SK-N-SH (cell line): Measurements from ENCODE around the gene USP28. TPM values are rescaled to one million over a fixed set of nuclear protein-coding genes. Genes with fewer than 3 reads are reported as not detected.

Source experiments
- CTCF ChIA-PET: fragments of 300-600, 350-600 bp; formaldehyde crosslinking; extraction: SDS; loops from one replicate; lab custom pipeline; 2021; lab: Yijun Ruan, JAX
- POLR2A ChIA-PET: fragments of 350-600 bp; sonication (Branson Sonifier 250); formaldehyde crosslinking; extraction: SDS; loops from one replicate; lab custom pipeline; 2020; ENCODE audit warnings: antibody characterized with exemption, inconsistent platforms; lab: Yijun Ruan, JAX
- DNase-seq: peaks from one replicate; pipeline ENCODE4 v3.0.0; 2012
- H2AFZ ChIP-seq: fragments of 200-600 bp; sonication (generic); 2 replicates; pipeline ENCODE4 v1.8.1; 2016; ENCODE audit warnings: antibody characterized with exemption, mild to moderate bottlenecking, low read depth
- H3F3A ChIP-seq: fragments of 200-600 bp; sonication (generic); replicated peaks from 2 replicates; pipeline ENCODE3; 2016; ENCODE audit warnings: antibody characterized with exemption, mild to moderate bottlenecking; ENCODE audit not compliant: insufficient read depth
- H3K27ac ChIP-seq, 2 experiments: fragments of 200-500 bp in 1 of 2; fragments of 200-600 bp in 1 of 2; sonication (Bioruptor generic) in 1 of 2; sonication (generic), shearing (Covaris generic) in 1 of 2; 2 replicates each; pipeline versions ENCODE4 v1.5.1 to v1.6.1; 2014 to 2016; ENCODE audit warnings: low read depth in 2 of 2, inconsistent platforms in 1 of 2, low read length in 1 of 2, mild to moderate bottlenecking in 1 of 2, mixed read lengths in 1 of 2
- H3K27me3 ChIP-seq: fragments of 200-600 bp; sonication (generic), shearing (Covaris generic); 2 replicates; pipeline ENCODE4 v1.6.1; 2016; ENCODE audit warnings: mixed run types; ENCODE audit not compliant: insufficient read depth
- H3K36me3 ChIP-seq, 2 experiments: fragments of 200-500 bp in 1 of 2; fragments of 200-600 bp in 1 of 2; sonication (Bioruptor generic) in 1 of 2; sonication (generic) in 1 of 2; replicated peaks in 1 of 2; 2 replicates each; pipeline versions ENCODE3 to v1.5.1; 2014 to 2016; ENCODE audit warnings: low read length in 1 of 2, mild to moderate bottlenecking in 1 of 2; ENCODE audit not compliant: insufficient read depth in 2 of 2, control insufficient read depth in 1 of 2
- H3K4me1 ChIP-seq, 2 experiments: fragments of 200-500 bp in 1 of 2; fragments of 200-600 bp in 1 of 2; sonication (Bioruptor generic) in 1 of 2; sonication (generic), shearing (Covaris generic) in 1 of 2; 2 replicates each; pipeline versions ENCODE4 v1.5.1 to v1.6.1; 2014 to 2016; ENCODE audit warnings: low read depth in 1 of 2, low read length in 1 of 2, mixed run types in 1 of 2; ENCODE audit not compliant: insufficient read depth in 2 of 2, control insufficient read depth in 1 of 2
- H3K4me2 ChIP-seq: fragments of 200-600 bp; sonication (generic), shearing (Covaris generic); 2 replicates; pipeline ENCODE4 v1.6.1; 2017; ENCODE audit warnings: mixed run types
- H3K4me3 ChIP-seq, 2 experiments: fragments of 200-500 bp in 1 of 2; fragments of 200-600 bp in 1 of 2; sonication (Bioruptor generic) in 1 of 2; sonication (generic), shearing (Covaris generic) in 1 of 2; 2 replicates each; pipeline versions ENCODE4 v1.5.1 to v1.8.1; 2014 to 2016; ENCODE audit warnings: low read depth in 2 of 2, inconsistent platforms in 1 of 2, low read length in 1 of 2, mild to moderate bottlenecking in 1 of 2, mixed read lengths in 1 of 2, moderate library complexity in 1 of 2
- H3K79me2 ChIP-seq: fragments of 200-600 bp; sonication (generic); 2 replicates; pipeline ENCODE4 v1.8.1; 2017; ENCODE audit warnings: mild to moderate bottlenecking; ENCODE audit not compliant: insufficient read depth
- H3K9ac ChIP-seq: fragments of 200-600 bp; sonication (generic); 2 replicates; pipeline ENCODE4 v1.6.1; 2017; ENCODE audit warnings: mixed run types
- H3K9me2 ChIP-seq: fragments of 200-600 bp; sonication (generic); 2 replicates; pipeline ENCODE4 v1.6.1; 2017; ENCODE audit warnings: mixed run types
- H3K9me3 ChIP-seq: fragments of 200-600 bp; sonication (generic); 2 replicates; pipeline ENCODE4 v1.6.1; 2017; ENCODE audit warnings: mixed run types, mild to moderate bottlenecking, moderate library complexity
- H4K20me1 ChIP-seq: fragments of 200-600 bp; sonication (generic); 2 replicates; pipeline ENCODE4 v1.6.1; 2017; ENCODE audit warnings: mild to moderate bottlenecking, mixed run types; ENCODE audit not compliant: insufficient read depth
- ELF1 ChIP-seq: IDR thresholded peaks from 2 replicates; pipeline ENCODE4 v1.4.0; 2012
- EP300 ChIP-seq, 2 experiments: IDR thresholded peaks; 2 replicates each; pipeline versions ENCODE4 v1.4.0 to v1.6.1; 2012; ENCODE audit warnings: borderline replicate concordance in 1 of 2, low read depth in 1 of 2, low read length in 1 of 2
- EZH2phosphoT487 ChIP-seq: fragments of 200-600 bp; sonication (generic); IDR thresholded peaks from 2 replicates; pipeline ENCODE4 v1.6.1; 2017; ENCODE audit warnings: low read depth, mixed run types, mild to moderate bottlenecking, antibody characterized with exemption, moderate library complexity, borderline replicate concordance
- FOXJ3 ChIP-seq: sonication (generic); formaldehyde crosslinking; IDR thresholded peaks from 2 replicates; pipeline ENCODE4 v1.5.1; 2020; ENCODE audit warnings: mild to moderate bottlenecking, missing genetic modification reagents
- GATA2 ChIP-seq: sonication (generic); formaldehyde crosslinking; IDR thresholded peaks from 2 replicates; pipeline ENCODE4 v1.5.0; 2020; ENCODE audit warnings: mild to moderate bottlenecking, missing genetic modification reagents
- MXI1 ChIP-seq: IDR thresholded peaks from 2 replicates; pipeline ENCODE4 v1.6.1; 2012; ENCODE audit warnings: mild to moderate bottlenecking, low read depth, low read length, improper control_type of control experiment
- NFIC ChIP-seq: IDR thresholded peaks from 2 replicates; pipeline ENCODE4 v1.4.0; 2012; ENCODE audit warnings: borderline replicate concordance
- POLR2AphosphoS5 ChIP-seq: IDR thresholded peaks from 2 replicates; pipeline ENCODE4 v1.6.1; 2012; ENCODE audit warnings: low read depth, low read length
- RAD21 ChIP-seq: IDR thresholded peaks from 2 replicates; pipeline ENCODE4 v1.6.1; 2012; ENCODE audit warnings: mild to moderate bottlenecking, low read length
- TAF1 ChIP-seq: IDR thresholded peaks from 2 replicates; pipeline ENCODE4 v1.6.1; 2012; ENCODE audit warnings: low read depth, mild to moderate bottlenecking, low read length, moderate library complexity, borderline replicate concordance
- WGBS: methylation state at CpG from one replicate; pipeline ENCODE4 v1.1.6; 2017; ENCODE audit warnings: low lambda C conversion rate; 5-methylcytosine and 5-hydroxymethylcytosine counted together
- polyA plus RNA-seq, 3 experiments: library from polyadenylated mRNA; depleted of rRNA; stranded (reverse); fragments of >200 nt; gene quantifications; 2 replicates each; pipeline ENCODE4 v1.2.3, GENCODE V29; 2012
- TF ChIP-seq, protein P1 (sequence below): IDR thresholded peaks from 2 replicates; pipeline ENCODE4 v1.4.0; 2012; ENCODE audit warnings: low read depth, borderline replicate concordance
- TF ChIP-seq, protein P2 (sequence below): IDR thresholded peaks from 2 replicates; pipeline ENCODE4 v1.4.0; 2012; ENCODE audit warnings: low read depth, borderline replicate concordance
- TF ChIP-seq, protein P3 (sequence below): fragments of 150-350 bp; IDR thresholded peaks from 2 replicates; pipeline ENCODE4 v1.6.1; 2016; ENCODE audit warnings: mild to moderate bottlenecking, low read depth, low read length

Gene USP28
- polyA plus RNA-seq, 1 of the 3 experiments (the other 2 are of a cell fraction): 20.0 TPM

DNA sequence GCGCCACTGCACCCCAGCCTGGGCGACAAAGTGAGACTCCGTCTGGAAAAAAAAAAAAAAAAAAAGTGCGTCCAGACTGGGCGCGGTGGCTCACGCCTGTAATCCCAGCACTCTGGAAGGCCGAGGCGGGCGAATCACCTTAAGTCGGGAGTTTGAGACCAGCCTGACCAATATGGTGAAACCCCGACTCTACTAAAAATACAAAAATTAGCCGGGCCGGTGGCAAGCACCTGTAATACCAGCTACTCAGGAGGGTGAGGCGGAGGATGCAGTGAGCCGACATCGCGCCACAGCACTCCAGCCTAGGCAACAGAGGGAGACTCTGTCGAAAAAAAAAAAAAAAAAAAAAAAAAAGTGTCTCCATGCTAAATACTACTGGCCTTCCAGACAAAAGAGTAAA, 1.3 kb downstream of the USP28 start (continued):
- TF ChIP-seq, protein P1, sequence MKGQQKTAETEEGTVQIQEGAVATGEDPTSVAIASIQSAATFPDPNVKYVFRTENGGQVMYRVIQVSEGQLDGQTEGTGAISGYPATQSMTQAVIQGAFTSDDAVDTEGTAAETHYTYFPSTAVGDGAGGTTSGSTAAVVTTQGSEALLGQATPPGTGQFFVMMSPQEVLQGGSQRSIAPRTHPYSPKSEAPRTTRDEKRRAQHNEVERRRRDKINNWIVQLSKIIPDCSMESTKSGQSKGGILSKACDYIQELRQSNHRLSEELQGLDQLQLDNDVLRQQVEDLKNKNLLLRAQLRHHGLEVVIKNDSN: no peak

DNA sequence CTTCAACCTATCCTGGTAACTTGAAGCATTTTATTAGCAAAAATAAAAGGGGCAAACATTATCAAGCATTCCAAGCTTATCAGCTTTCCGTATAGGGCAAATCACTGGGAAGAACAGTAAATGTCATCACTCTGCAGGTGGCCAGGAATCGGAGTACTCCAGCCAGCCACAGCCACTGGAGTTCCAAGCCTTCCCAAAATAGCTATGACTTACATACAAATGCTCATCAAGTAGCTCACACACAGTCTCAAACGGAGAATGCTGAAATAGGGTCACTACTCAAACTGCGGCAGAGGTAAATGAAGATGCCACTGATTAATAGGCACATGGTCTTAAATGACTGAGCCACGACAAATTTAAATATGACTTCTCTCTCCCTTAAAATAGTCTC, 2.1 kb downstream of the USP28 start:
- DNase-seq: no peak
- no peaks in the 10 kb centered on the region for H3K9me2 ChIP-seq
- H3K4me2 ChIP-seq: peak overlapping the region; percentile 71; the same call in 1 of the 2 replicates
- H3K4me1 ChIP-seq: peaks cover 8 to 10% of the 10 kb centered on the region in 2 experiments; a peak in 3 of 4 replicates
- H3K27me3 ChIP-seq: no peaks in the 10 kb centered on the region
- no peak overlapping the region for H3K9ac ChIP-seq
- H3K36me3 ChIP-seq: no peaks in the 10 kb centered on the region
- H3K79me2 ChIP-seq: peaks cover 49% of the 10 kb centered on the region; the same call in 1 of the 2 replicates
- CTCF ChIA-PET: interaction anchor here (0.5 to 0.8 kb wide), 2 partner anchors 80 to 387 kb away, joined by 3 read pairs; no protein-coding TSS in a partner anchor
- no peak overlapping the region for H3K4me3 ChIP-seq
- WGBS: 76% methylated on average over 5 of the region's 5 CpGs
- H3K9me3 ChIP-seq: no peaks in the 10 kb centered on the region
- no peak overlapping the region for H3K27ac ChIP-seq
- TF ChIP-seq GATA2 (CRISPR knock-in tag): no peak
- no peak for TF ChIP-seq RAD21
- no peak for TF ChIP-seq POLR2AphosphoS5
- TF ChIP-seq, protein P2, sequence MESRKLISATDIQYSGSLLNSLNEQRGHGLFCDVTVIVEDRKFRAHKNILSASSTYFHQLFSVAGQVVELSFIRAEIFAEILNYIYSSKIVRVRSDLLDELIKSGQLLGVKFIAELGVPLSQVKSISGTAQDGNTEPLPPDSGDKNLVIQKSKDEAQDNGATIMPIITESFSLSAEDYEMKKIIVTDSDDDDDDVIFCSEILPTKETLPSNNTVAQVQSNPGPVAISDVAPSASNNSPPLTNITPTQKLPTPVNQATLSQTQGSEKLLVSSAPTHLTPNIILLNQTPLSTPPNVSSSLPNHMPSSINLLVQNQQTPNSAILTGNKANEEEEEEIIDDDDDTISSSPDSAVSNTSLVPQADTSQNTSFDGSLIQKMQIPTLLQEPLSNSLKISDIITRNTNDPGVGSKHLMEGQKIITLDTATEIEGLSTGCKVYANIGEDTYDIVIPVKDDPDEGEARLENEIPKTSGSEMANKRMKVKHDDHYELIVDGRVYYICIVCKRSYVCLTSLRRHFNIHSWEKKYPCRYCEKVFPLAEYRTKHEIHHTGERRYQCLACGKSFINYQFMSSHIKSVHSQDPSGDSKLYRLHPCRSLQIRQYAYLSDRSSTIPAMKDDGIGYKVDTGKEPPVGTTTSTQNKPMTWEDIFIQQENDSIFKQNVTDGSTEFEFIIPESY: no peak
- no peak for TF ChIP-seq EP300 (IDR thresholded peaks at IDR 0.05; ENCODE audit: borderline replicate concordance in 1 of 2, low read depth in 1 of 2, low read length in 1 of 2)
- TF ChIP-seq, all 33 proteins: peak for 0
- no peaks in the 10 kb centered on the region for H4K20me1 ChIP-seq
- H2AFZ ChIP-seq: no peak overlapping the region
- H3F3A ChIP-seq: peaks cover 2% of the 10 kb centered on the region
- POLR2A ChIA-PET: no interaction called here

DNA sequence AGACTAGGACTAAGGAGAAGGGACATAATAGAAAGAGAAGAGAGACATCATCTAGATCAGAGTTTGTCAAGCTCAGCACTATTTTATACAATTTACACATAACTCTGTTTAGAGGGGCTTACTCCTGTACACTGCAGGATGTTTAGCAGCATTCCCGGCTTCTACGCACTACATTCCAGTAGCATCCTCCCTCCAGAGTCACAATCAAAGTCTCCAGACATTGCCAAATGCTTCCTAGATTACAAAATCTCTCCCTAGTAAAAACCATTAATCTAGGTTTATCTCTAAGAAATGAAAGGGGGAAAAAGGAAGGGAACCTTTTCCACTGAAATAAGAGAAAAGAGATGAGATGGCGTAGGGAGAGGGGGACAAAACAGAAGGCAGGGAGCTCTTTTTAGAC, 4.0 kb downstream of the USP28 start:
- no peaks in the 10 kb centered on the region for H3K27me3 ChIP-seq
- no peaks in the 10 kb centered on the region for H3K9me3 ChIP-seq
- H4K20me1 ChIP-seq: no peaks in the 10 kb centered on the region
- no peak for DNase-seq
- TF ChIP-seq, protein P2: no peak
- no peak for TF ChIP-seq MXI1
- no peak for TF ChIP-seq FOXJ3
- no peak for TF ChIP-seq TAF1
- no peak for TF ChIP-seq EZH2phosphoT487
- TF ChIP-seq, protein P3, sequence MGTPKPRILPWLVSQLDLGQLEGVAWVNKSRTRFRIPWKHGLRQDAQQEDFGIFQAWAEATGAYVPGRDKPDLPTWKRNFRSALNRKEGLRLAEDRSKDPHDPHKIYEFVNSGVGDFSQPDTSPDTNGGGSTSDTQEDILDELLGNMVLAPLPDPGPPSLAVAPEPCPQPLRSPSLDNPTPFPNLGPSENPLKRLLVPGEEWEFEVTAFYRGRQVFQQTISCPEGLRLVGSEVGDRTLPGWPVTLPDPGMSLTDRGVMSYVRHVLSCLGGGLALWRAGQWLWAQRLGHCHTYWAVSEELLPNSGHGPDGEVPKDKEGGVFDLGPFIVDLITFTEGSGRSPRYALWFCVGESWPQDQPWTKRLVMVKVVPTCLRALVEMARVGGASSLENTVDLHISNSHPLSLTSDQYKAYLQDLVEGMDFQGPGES: no peak
- TF ChIP-seq NFIC: no peak
- TF ChIP-seq ELF1: no peak
- TF ChIP-seq GATA2 (CRISPR knock-in tag): no peak
- H3K9ac ChIP-seq: no peak overlapping the region
- ChIA-PET POLR2A (no interaction called here), CTCF (interaction anchor here (1.0 to 1.2 kb wide), 2 partner anchors 25 to 157 kb away, joined by 3 to 4 read pairs; no protein-coding TSS in a partner anchor)
- no peak overlapping the region for H2AFZ ChIP-seq
- H3F3A ChIP-seq: peaks cover 4% of the 10 kb centered on the region
- H3K79me2 ChIP-seq: peaks cover 60% of the 10 kb centered on the region
- H3K4me2 ChIP-seq: no peak overlapping the region
- H3K4me3 ChIP-seq: no peak overlapping the region
- no peak overlapping the region for H3K27ac ChIP-seq
- 94% methylated on average over 3 of the region's 3 CpGs for WGBS
- H3K36me3 ChIP-seq: peaks cover 0 to 6% of the 10 kb centered on the region in 2 experiments
- H3K4me1 ChIP-seq: peaks cover 8% of the 10 kb centered on the region in 2 experiments; a peak in 3 of 4 replicates
- H3K9me2 ChIP-seq: no peaks in the 10 kb centered on the region
